BLaER1 (cell line): ENCODE measurements around the gene VRK1.
"Not testable (repeated sequence)": the region's sequence is repeated elsewhere in the genome, so short reads cannot be mapped to it uniquely, and the experiment has no call there.

Source experiments
- H3K27ac ChIP-seq: shearing (Covaris generic); formaldehyde crosslinking; 2 replicates; pipeline ENCODE4 v1.8.1; 2022
- H3K27me3 ChIP-seq: shearing (Covaris generic); formaldehyde crosslinking; 2 replicates; pipeline ENCODE4 v1.8.1; 2022
- H3K36me3 ChIP-seq: shearing (Covaris generic); formaldehyde crosslinking; 2 replicates; pipeline ENCODE4 v1.8.1; 2022
- H3K4me1 ChIP-seq: shearing (Covaris generic); formaldehyde crosslinking; 2 replicates; pipeline ENCODE4 v1.8.1; 2022
- H3K4me2 ChIP-seq: shearing (Covaris generic); formaldehyde crosslinking; 2 replicates; pipeline ENCODE4 v1.8.1; 2022
- H3K4me3 ChIP-seq: shearing (Covaris generic); formaldehyde crosslinking; 2 replicates; pipeline ENCODE4 v1.8.1; 2022
- H3K9ac ChIP-seq: shearing (Covaris generic); formaldehyde crosslinking; 2 replicates; pipeline ENCODE4 v1.8.1; 2022
- H3K9me3 ChIP-seq: shearing (Covaris generic); formaldehyde crosslinking; 2 replicates; pipeline ENCODE4 v1.8.1; 2022
- H4K20me1 ChIP-seq: shearing (Covaris generic); formaldehyde crosslinking; 2 replicates; pipeline ENCODE4 v1.8.1; 2022
- Cebpa-rat ChIP-seq: shearing (Covaris generic); IDR thresholded peaks from 2 replicates; pipeline ENCODE4 v1.8.1; 2022

VRK1 gene

GRCh38 chr14:96761066-96761465, 36.1 kb upstream of the VRK1 start:
- Histone ChIP-seq H3K36me3 (no peaks in the 10 kb centered on the region), H3K27ac (no peak overlapping the region), H3K4me3 (no peak overlapping the region), H3K27me3 (no peaks in the 10 kb centered on the region), H3K9ac (no peak overlapping the region), H3K4me2 (no peak overlapping the region), H3K9me3 (no peaks in the 10 kb centered on the region), H3K4me1 (no peaks in the 10 kb centered on the region), H4K20me1 (no peaks in the 10 kb centered on the region)
- no peak for TF ChIP-seq Cebpa-rat

GRCh38 chr14:96762650-96763049, 34.5 kb upstream of the VRK1 start:
- Histone ChIP-seq H3K4me1 (no peaks in the 10 kb centered on the region), H3K36me3 (no peaks in the 10 kb centered on the region), H3K4me3 (peak overlapping the region; percentile 34; the same call in 1 of the 2 replicates), H3K27ac (no peak overlapping the region), H3K9ac (no peak overlapping the region), H4K20me1 (no peaks in the 10 kb centered on the region), H3K27me3 (no peaks in the 10 kb centered on the region), H3K9me3 (no peaks in the 10 kb centered on the region), H3K4me2 (peak overlapping the region; percentile 39; the same call in 1 of the 2 replicates)
- TF ChIP-seq Cebpa-rat, result no peak

GRCh38 chr14:96764012-96764411, 33.2 kb upstream of the VRK1 start:
- Histone ChIP-seq H4K20me1 (no peaks in the 10 kb centered on the region), H3K27ac (no peak overlapping the region), H3K27me3 (no peaks in the 10 kb centered on the region), H3K36me3 (no peaks in the 10 kb centered on the region), H3K4me1 (no peaks in the 10 kb centered on the region), H3K9me3 (no peaks in the 10 kb centered on the region), H3K4me3 (no peak overlapping the region), H3K4me2 (no peak overlapping the region), H3K9ac (no peak overlapping the region)
- TF ChIP-seq Cebpa-rat, result no peak

- not testable (repeated sequence) for H3K9ac ChIP-seq
These were observed 32.0 kb upstream of the VRK1 start for GRCh38 chr14:96765205-96765604.

GRCh38 chr14:96772929-96773328, 24.3 kb upstream of the VRK1 start:
- Histone ChIP-seq H3K27ac (no peak overlapping the region), H3K4me1 (no peaks in the 10 kb centered on the region), H3K9ac (no peak overlapping the region), H3K36me3 (no peaks in the 10 kb centered on the region), H3K27me3 (no peaks in the 10 kb centered on the region), H4K20me1 (no peaks in the 10 kb centered on the region), H3K4me3 (no peak overlapping the region), H3K9me3 (no peaks in the 10 kb centered on the region), H3K4me2 (no peak overlapping the region)
- TF ChIP-seq Cebpa-rat, result no peak

More at GRCh38 chr14:96765205-96765604, 32.0 kb upstream of the VRK1 start:
- H3K36me3 ChIP-seq, H3K4me1 ChIP-seq, H3K9me3 ChIP-seq, H3K27ac ChIP-seq, H3K4me2 ChIP-seq, H3K27me3 ChIP-seq, H4K20me1 ChIP-seq, H3K4me3 ChIP-seq: not testable (repeated sequence)

GRCh38 chr14:96776791-96777190, 20.4 kb upstream of the VRK1 start:
- Histone ChIP-seq H3K9me3 (no peaks in the 10 kb centered on the region), H3K9ac (no peak overlapping the region), H3K27me3 (no peaks in the 10 kb centered on the region), H3K27ac (no peak overlapping the region), H3K4me1 (no peaks in the 10 kb centered on the region), H3K4me3 (no peak overlapping the region), H3K36me3 (no peaks in the 10 kb centered on the region), H3K4me2 (no peak overlapping the region), H4K20me1 (no peaks in the 10 kb centered on the region)
- no peak for TF ChIP-seq Cebpa-rat

- no peaks in the 10 kb centered on the region for H4K20me1 ChIP-seq
- H3K9ac ChIP-seq, result no peak overlapping the region
- no peaks in the 10 kb centered on the region for H3K27me3 ChIP-seq
- H3K9me3 ChIP-seq, result no peaks in the 10 kb centered on the region
- H3K4me2 ChIP-seq, result no peak overlapping the region
- no peak overlapping the region for H3K27ac ChIP-seq
- no peaks in the 10 kb centered on the region for H3K36me3 ChIP-seq
- no peaks in the 10 kb centered on the region for H3K4me1 ChIP-seq
- H3K4me3 ChIP-seq, result no peak overlapping the region
- no peak for TF ChIP-seq Cebpa-rat
These were observed 16.7 kb upstream of the VRK1 start for GRCh38 chr14:96780500-96780899.

GRCh38 chr14:96781371-96781770, 15.8 kb upstream of the VRK1 start:
- no peaks in the 10 kb centered on the region for H3K36me3 ChIP-seq
- H3K27me3 ChIP-seq, result no peaks in the 10 kb centered on the region
- no peak overlapping the region for H3K4me3 ChIP-seq
- no peak overlapping the region for H3K27ac ChIP-seq
- no peaks in the 10 kb centered on the region for H4K20me1 ChIP-seq
- no peak for TF ChIP-seq Cebpa-rat
- no peak overlapping the region for H3K9ac ChIP-seq
- no peak overlapping the region for H3K4me2 ChIP-seq
- no peaks in the 10 kb centered on the region for H3K9me3 ChIP-seq
- no peaks in the 10 kb centered on the region for H3K4me1 ChIP-seq

GRCh38 chr14:96782436-96782835, 14.7 kb upstream of the VRK1 start:
- Histone ChIP-seq H3K4me3 (no peak overlapping the region), H3K9me3 (no peaks in the 10 kb centered on the region), H3K27me3 (no peaks in the 10 kb centered on the region), H3K36me3 (no peaks in the 10 kb centered on the region), H4K20me1 (no peaks in the 10 kb centered on the region), H3K9ac (no peak overlapping the region), H3K4me1 (no peaks in the 10 kb centered on the region), H3K4me2 (no peak overlapping the region), H3K27ac (no peak overlapping the region)
- TF ChIP-seq Cebpa-rat, result no peak

- no peak overlapping the region for H3K4me2 ChIP-seq
- H3K27ac ChIP-seq, result no peak overlapping the region
- TF ChIP-seq Cebpa-rat, result no peak
These were observed 13.9 kb upstream of the VRK1 start for GRCh38 chr14:96783043-96783914.

GRCh38 chr14:96783915-96784224, 13.3 kb upstream of the VRK1 start:
- Histone ChIP-seq H3K4me2 (no peak overlapping the region), H3K4me1 (no peaks in the 10 kb centered on the region), H3K4me3 (no peak overlapping the region), H4K20me1 (no peaks in the 10 kb centered on the region), H3K9ac (no peak overlapping the region), H3K9me3 (no peaks in the 10 kb centered on the region), H3K27ac (no peak overlapping the region), H3K36me3 (no peaks in the 10 kb centered on the region), H3K27me3 (no peaks in the 10 kb centered on the region)
- TF ChIP-seq Cebpa-rat, result no peak

More at GRCh38 chr14:96783043-96783914, 13.9 kb upstream of the VRK1 start:
- no peaks in the 10 kb centered on the region for H3K9me3 ChIP-seq
- H3K36me3 ChIP-seq, result no peaks in the 10 kb centered on the region
- no peak overlapping the region for H3K9ac ChIP-seq
- no peaks in the 10 kb centered on the region for H3K4me1 ChIP-seq
- no peaks in the 10 kb centered on the region for H3K27me3 ChIP-seq
- no peaks in the 10 kb centered on the region for H4K20me1 ChIP-seq
- no peak overlapping the region for H3K4me3 ChIP-seq
